ENCODE results near the gene MOCS1. TPM values are rescaled to one million over a fixed set of nuclear protein-coding genes. Genes with fewer than 3 reads are reported as not detected.

The MOCS1 gene
- total RNA-seq, 1 donor from 2014 or later = 26.3 TPM

DNA sequence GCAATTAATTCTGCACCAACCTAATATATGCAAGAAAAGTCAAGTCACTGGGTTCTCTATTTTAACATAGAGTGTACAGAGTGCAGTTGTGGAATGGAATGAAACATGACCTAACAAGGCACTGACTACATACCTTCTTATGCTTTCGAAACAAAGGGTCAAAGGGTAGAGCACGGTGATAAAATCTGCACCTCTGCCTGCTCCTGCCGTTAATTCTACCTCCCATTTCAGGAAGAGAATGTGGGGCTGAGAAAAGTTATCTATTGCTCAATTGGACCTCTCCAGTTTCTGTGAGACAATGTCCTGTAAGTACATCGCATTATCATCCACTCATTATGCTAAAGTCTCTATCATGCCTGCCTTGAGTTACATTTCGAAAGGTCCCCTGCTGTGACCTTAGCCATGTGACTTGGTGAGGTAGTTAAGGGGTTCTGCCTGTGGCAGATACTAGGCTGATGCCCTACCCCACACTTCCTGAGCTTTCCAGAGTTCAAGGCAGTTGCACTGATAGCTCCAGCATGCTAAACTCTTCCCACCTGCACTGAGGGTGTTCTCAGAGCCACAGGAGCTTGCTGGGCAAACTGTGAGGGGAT, 14.0 kb upstream of the MOCS1 start:
- no peak for DNase-seq (ENCODE audit: low read depth)

DNA sequence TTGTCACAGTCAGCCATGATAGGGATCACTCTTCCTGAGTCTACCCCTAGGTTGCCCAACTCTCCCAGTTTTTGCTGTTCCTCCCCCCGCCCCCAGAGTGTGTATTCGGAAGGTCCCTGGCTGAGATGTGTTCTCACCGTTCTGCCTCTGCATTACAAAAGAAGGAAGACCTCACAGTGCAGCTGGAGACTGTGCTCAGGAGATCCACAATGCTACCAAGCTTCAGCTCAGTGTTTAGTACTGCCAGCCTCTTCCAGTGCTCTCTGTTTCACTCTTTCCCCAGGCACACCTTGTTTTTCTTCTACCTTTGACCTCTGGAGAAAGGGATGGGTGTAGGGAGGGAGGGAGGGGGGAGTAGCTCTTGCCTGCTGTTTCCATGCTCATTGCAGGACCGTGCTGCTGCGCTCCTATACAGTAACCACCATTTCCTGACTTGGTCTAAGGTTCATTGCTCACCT, 13.4 kb upstream of the MOCS1 start:
- no peak for DNase-seq (ENCODE audit: low read depth)

DNA sequence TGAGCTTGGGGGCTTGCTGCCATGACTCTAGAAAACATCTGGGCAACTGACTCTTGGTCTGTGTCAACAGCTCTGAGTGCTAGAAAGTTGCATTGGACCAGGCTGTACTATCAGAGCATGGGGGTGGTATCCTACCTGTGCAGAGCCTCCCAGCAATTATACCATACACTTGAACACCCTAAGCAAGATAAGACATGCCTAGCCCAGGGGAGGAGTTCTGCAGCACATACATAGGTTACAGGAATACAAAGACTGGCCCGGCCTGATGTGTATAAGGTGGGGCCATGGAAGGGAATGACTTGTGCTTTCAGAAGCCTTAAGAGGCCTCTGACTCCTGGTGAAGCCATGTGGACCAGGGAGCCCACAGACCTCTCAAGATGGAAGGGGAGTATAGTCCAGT, 11.4 kb upstream of the MOCS1 start:
- no peak for DNase-seq (ENCODE audit: low read depth)

DNA sequence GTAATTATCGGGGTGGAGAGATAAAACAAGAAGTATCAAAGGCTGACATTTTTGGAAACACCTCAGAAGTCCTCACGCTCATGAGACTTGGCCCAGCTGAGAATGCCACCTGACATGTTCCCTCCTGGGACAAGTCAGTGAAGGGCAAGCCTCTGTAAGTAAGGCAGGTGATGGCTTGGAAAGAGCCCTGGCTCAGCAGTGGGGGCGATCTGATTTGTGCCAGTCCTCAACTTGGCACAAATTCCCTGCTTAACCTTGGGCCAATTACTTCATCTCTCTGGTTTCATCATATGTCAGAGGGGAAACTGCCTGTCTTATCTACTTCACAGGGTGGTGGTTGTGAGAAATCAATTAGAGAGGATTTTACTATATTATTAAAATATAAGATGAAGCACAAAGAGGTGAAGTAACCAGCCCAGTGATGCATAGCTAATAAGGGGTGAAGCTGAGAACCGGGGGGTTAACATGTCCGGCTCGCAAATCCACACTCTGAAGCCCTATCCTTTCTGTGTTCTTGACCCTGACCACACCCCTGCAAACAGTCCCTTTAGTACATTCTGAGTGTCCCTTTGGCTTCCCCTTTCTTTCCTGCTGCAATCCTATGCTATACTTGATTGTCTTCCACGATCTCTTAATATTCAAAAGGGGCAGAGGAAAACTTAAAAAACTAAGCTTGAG, 8.8 kb upstream of the MOCS1 start:
- no peak for DNase-seq (ENCODE audit: low read depth)

DNA sequence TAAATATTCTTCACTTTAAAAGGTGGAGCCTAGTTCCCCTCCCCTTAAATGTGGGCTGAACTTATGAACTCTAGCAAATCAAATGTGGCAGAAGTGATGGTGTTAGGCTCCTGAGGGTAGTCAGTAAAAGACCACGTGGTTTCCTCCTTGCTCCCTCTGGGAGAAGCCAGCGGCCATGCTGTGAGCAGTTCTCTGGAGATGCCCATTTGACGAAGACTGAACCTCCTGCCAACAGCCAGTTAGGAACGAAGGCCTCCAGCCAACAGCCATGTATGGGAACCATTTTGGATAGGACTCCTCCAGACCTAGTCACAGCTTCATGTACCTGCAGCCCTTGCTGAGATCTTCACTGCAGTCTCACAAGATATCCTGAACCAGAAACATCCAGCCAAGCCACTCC, 7.6 kb upstream of the MOCS1 start:
- DNase-seq (ENCODE audit: low read depth) = no peak

DNA sequence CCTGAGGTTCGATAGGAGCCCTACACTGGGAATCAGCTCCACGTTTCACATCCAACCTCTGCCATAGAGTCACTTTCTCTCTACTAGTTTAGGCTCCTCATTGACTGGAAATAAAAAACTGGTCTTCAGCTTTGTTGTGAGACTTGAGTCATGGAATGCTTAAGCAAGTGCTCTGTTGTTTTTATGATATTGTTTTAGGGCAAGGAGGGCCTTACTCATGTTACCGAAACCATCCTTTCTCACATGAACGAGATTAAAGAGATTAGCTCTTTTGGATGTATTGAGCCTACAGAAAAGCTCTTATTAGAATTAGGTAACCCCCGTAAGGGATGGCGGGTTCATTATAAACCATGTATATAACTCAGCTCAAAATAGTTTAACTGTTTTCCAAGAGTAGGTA, 6.9 kb upstream of the MOCS1 start:
- DNase-seq (ENCODE audit: low read depth) = no peak

DNA sequence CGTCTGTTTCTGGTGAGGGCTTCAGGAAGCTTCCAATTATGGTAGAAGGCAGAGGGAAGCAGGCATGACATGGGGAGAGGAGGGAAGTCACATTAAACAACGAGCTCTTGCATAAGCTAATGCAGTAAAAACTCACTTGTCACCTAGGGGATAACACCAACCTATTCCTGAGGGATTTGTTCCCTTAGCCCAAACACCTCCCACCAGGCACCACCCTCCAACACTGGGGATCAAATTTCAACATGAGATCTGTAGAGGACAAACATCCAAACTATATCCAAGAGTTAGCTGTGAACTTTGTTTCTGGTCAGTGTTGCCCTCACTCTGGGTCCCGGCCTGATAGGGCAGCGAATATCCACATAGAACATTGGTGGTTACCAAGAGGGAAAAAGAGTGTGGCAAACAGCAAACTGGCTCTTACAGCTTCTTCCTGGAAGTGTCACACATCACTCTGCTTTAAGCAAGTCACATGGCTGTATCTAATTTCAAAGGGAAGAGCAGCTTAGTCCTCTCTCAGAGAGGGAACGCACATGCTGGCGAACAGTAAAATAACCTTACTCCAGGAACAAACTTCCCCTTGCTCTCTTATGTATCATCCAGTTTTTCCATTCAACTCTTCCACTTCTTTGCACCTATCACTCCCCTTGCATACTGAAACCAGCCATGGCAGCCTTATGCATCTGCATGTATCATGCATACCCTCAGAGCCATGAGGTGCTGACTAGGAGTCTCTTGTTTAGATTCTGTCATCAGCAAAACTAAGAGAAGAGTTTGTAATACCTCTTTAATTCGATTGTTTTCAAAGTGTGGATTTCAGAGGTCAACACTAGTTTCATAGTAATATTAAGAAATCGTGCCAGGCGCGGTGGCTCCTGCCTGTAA, 4.8 kb upstream of the MOCS1 start:
- no peak for DNase-seq (ENCODE audit: low read depth)

DNA sequence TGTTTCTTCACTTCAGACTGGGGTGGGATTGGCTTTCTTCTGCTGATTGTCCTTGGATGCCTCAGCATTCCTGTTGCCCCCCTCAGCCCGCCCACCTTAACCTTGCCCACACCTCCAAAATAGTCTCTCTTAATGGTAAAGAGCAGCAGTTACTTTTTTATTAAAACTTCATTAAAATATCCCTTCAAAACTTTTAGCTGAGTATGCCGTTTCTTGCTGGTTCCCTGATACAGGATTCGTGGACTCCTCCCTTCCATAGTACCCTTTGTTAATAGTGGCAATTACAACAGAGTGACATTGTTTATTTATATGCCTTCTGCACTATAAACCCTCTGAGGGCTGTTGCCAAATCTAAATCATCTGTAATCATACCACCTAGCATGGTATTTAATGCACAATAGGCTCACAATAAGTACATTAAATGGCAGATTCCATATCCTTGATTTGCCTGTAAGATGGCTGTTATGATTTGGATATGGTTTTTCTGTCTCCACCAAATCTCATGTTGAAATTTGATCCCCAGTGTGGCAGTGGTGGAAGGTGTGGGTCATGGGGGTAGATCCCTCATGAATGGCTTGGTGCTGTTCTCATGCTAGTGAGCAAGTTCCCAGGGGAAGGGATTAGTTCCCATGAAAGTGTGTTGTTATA, 3.5 kb upstream of the MOCS1 start:
- no peak for DNase-seq (ENCODE audit: low read depth)

DNA sequence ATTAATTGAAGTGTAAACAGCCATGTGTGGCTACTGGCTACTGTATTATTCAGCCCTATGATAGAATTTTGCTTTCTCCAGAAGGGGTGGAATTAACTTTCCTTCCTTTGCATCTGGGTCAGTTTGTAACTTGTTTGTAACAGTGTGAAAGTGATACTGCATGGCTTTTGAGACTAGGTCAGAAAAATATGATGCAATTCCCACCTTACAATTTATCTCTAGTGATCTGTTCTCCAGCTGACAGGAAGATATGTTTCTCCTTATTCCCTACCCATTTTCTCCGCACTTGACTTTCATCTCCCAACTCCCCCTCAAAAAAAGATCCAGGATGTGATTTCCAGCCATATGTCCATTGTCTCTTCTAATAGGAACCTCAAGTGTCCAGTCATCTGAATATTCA, 2.6 kb upstream of the MOCS1 start:
- no peak for DNase-seq (ENCODE audit: low read depth)

DNA sequence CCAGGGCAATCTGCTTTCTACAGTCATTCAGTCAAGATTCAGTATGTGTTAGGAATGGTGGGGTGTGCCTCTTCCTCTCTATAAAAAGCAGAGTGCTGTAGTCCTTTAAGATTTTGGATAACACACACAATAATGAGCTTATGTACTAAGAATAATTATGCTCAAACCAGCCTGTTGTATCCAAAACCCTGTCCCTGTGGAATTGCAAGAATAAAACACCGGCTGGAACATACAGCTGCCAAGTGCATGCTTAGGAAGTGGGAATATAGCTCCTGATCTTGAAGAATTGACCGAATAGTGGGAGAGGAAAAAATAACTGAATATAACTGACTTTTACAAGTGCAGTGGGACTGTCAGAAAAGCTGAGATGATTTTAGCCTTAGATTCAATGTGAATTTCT, 979 bp upstream of the MOCS1 start:
- DNase-seq (ENCODE audit: low read depth) = no peak

DNA sequence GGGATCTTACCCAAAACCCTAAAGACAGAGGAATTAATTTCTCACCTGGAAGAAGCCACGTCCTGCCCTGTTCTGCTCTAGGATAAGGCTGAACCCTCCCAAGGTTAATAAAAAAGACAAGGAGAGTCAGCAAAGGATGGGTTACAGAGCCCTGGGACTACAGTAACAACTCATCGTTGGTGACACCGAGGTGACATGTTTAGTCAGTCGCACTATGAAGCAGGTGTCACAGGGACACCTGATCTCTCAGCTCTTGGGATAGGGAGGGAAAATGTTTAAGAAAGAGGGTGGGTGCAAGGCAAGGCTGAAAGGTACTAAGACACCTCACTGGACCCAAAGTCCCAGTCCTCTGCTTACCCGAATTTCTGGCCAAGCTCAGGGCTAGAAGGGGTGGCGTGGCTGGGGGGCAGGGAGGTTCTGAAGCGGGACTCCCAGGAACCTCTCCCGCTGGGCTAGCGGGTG, 562 bp downstream of the MOCS1 start:
- no peak for DNase-seq (ENCODE audit: low read depth)

DNA sequence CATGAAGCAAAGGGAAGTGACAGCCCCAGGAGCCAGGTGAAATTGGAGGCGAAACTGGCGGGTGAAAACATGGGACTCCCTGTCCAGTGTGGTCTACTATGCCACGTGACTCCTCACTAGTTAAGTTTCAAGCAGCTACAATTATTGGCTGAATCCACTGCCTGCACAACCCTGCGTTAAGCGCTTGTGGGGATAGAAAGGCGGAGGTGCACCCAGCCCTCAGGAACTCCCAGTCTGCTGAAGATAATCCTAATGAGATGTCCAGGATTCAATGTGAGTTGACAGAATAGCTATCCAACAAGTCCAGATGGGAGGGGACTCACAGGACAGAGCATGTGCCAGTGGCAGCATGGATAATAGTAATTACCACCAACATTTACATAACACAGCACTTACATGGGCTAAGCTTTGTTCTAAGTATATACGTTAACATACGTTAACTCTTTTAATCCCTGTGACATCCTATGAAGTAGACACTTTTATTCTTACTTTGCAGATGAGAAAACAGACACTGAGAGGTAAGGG, 1.8 kb downstream of the MOCS1 start:
- DNase-seq (ENCODE audit: low read depth) = no peak

DNA sequence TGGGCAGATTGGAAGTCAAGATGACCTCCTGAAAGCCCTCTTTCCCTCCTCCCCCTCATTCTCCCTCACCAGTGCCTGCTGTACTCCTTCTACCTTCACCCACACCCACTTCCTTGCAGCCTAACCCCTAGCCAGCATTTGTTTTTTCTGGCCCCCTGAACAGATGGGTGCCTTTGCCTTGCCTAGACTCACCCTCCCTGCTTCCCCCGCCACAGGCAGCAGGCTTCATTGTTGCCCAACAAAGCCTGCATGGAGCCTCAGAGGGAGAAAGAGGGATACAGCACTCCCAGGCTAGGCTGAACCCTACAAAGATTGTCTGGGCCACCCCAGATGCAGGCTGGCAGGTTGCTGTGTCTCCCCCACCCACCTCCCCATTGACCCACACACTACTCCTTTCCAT, 2.7 kb downstream of the MOCS1 start:
- DNase-seq (ENCODE audit: low read depth) = no peak

DNA sequence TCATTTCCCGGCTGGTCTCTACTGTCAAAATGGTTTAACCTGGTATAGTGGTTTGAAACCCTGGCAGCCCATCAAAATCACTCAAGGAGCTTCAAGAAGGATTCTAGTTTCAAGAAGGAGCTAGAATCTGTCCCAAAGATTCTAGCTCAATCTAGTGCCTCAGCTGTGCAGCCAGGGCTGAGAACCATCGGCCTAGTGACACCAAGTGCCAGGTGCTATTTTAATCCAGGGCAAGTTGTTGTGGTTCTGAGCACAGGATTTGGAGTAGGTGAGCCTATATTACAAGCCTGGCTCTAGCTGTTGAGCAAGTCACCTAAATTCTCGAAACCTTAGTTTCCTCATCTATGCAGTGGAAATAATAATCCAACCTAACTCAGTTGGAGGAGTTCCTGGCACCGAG, 3.7 kb downstream of the MOCS1 start:
- DNase-seq (ENCODE audit: low read depth) = no peak

DNA sequence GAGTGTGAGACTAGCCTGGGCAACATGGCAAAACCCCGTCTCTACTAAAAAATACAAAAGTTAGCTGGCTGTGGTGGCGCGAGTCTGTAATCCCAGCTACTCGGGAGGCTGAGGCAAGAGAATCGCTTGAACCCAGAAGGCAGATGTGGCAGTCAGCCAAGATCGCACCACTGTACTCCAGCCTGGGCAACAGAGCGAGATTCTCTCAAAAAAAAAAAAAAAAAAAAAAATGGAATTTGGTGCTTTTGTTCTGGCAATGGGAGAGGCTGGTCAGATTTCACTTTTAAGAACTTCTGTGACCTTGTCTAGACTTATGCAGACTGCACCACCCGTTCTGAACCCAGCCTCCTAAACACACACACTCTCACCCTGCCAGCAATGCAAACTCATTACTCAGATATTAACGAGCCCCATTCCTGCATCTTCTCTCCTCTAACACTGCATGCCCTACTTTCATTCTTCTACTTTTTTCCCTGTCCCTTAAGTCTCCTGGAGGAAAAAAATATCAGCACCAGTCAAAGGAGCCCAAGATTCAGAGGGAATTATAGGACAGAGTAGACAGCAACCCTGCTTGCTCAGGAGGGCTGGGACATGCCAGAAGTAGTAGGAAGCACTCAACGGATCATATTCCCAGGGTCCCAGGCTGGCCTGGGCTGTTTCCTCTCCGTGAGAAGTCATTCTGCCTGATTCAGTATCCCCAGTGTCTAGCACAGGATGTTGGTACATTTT, 4.4 kb downstream of the MOCS1 start:
- DNase-seq (ENCODE audit: low read depth) = peak; percentile 40

DNA sequence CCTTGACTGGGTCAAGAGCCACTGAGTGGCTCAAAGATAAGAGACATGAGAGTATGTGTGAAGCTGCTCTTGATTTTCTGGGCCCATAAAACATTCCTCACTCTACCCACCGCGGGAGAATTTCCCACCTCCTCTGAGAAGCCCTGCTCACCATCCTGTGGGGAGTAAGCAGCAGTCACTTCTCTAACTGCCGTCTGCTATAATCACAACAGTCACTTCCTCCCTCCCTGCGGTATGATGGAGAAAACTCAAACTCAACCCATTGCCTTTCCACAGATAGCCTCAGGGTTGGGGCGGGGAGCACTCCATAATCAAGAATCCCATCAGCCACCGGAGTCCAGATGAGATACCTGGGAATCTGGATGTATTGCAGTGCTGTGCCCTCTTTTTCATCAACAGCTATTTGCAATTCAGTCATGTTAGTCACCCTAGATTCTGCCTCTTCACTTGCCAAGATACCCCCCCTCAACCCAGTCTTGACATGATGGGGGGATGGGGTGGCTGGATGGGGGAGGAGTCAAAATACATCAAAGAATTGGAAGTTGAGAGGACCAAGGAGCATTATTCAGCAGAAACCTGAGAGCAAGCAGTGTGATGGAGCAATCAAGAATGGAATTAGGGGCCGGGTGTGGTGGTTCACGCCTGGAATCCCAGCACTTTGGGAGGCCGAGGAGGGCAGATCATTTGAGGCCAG, 5.1 kb downstream of the MOCS1 start:
- DNase-seq (ENCODE audit: low read depth) = no peak

DNA sequence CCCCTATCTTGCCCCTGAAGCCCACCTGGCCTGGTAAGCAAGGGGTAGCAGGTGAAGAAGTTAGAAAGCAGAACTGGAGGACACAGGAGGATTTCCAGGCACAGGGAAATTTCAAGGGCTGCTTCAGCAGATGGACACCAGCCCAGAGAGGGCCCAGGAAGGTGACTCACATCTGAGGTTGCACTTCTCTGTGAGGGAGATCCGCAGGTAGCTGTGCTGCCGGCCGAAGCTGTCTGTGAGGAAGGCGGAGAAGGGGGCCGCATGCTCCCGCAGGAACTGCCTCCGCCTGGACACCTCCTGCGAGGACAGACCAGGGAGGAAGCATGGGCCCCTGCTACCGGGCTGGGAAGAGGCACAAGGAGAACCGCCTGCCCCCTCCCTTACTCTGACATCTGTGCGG, 7.1 kb downstream of the MOCS1 start:
- peak; percentile 68 for DNase-seq (ENCODE audit: low read depth)

DNA sequence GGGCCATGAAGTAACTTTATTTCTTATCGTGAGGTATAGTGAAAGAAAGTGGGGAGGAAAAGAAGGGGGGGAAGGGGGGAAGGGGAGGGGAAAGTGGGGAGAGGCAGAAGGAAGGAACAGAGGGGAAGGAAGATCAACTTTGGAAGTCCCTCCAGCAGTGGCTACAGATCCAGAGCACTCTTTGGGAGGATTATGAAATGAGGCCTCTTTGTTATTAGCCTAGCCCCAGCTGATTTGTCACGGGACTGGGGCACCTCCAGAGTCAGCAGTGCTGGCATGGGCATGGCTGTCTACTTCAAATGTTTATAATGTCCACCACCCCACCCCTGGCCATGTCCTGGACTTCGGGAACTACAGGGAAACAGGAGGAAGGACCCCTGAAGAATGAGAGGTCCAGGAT, 7.6 kb downstream of the MOCS1 start:
- no peak for DNase-seq (ENCODE audit: low read depth)

DNA sequence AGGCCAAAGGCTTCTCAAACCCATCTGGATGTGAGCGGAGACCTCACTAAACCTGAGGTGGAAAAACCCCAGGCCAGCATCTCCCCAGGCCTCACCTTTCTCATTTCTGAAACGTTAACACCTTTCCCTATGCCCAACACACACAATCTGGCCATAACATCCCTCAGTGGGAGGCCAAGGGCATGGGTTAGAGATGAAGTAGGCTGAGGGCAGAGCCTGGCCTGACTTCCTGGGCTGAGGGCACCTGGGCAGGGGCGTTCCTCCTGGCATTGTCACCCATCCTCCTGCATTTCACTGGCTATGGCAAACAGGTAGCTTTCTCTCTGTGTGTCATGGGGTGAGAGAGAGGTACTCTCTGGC, 8.4 kb downstream of the MOCS1 start:
- DNase-seq (ENCODE audit: low read depth) = no peak

DNA sequence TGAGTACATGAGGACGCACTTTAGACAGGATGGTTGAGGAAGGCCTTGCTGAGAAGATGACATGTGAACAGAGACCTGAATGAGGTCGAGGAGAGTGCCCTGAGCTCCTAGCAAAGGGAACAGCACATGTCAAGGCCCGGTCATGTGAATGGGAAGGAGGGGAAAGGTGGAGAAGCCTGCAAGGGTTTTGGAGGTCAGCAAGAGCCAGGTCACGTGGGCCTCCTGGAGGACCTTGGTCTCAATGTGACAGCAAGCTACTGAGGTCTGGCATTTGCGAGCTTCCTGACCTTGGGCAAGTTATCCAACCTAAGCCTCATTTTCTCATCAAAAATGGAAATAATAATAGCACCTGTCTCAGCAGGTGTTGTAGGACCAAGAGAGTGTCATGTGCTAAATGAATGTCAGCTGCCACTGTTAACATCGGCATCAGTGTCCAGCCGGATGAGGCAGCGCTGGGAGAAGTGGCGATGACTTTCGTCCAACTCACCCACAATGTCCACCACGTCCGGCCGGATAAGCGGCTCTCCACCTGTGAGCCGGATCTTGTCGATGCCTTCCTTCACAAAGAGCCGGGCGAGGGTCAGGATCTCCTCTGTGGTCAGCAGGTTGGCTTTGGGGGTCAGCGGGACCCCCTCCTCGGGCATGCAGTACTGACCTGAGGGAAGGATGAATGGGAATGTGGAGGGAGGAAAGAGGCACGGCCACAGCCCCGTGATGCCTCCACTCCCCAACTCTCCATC, 8.9 kb downstream of the MOCS1 start:
- no peak for DNase-seq (ENCODE audit: low read depth)
